Spleen (tissue), 11 donors: ENCODE measurements around the gene PHF3. TPM values are rescaled to one million over a fixed set of nuclear protein-coding genes. Genes with fewer than 3 reads are reported as not detected.

Experiments used
- DNase-seq: peaks from one replicate; pipeline ENCODE4 v3.0.0-alpha.2; 2020
- H3K27ac ChIP-seq, 8 donors: fragments of 200-600 bp; sonication (generic) in 7 of 8; 1 replicate in 4 of 8; 2 replicates in 4 of 8; pipeline versions ENCODE4 v1.5.0 to v1.8.0; 2016 to 2021; ENCODE audit warnings: inconsistent platforms in 4 of 8, mild to moderate bottlenecking in 4 of 8, moderate library complexity in 1 of 8
- H3K27me3 ChIP-seq, 7 donors: fragments of 200-600 bp; sonication (generic) in 6 of 7; replicated peaks in 1 of 7; 1 replicate in 4 of 7; 2 replicates in 3 of 7; pipeline versions ENCODE4 v1.5.0 to v1.8.0; 2016 to 2021; ENCODE audit warnings: inconsistent platforms in 3 of 7, mild to moderate bottlenecking in 1 of 7
- H3K36me3 ChIP-seq, 6 donors: fragments of 200-600 bp; sonication (generic) in 5 of 6; 1 replicate in 4 of 6; 2 replicates in 2 of 6; pipeline versions ENCODE4 v1.5.0 to v1.8.0; 2016 to 2021; ENCODE audit warnings: inconsistent platforms in 2 of 6
- H3K4me1 ChIP-seq, 6 donors: fragments of 200-600 bp; sonication (generic) in 5 of 6; 1 replicate in 3 of 6; 2 replicates in 3 of 6; pipeline versions ENCODE4 v1.5.0 to v1.8.0; 2016 to 2021; ENCODE audit warnings: inconsistent platforms in 3 of 6
- H3K4me3 ChIP-seq, 8 donors: fragments of 200-600 bp; sonication (generic) in 7 of 8; 1 replicate in 4 of 8; 2 replicates in 4 of 8; pipeline versions ENCODE4 v1.5.0 to v1.8.0; 2016 to 2021; ENCODE audit warnings: inconsistent platforms in 4 of 8, mild to moderate bottlenecking in 4 of 8, moderate library complexity in 2 of 8
- H3K9me3 ChIP-seq, 8 donors: fragments of 200-600 bp; sonication (generic) in 7 of 8; 1 replicate in 4 of 8; 2 replicates in 4 of 8; pipeline versions ENCODE4 v1.5.0 to v1.8.0; 2016 to 2021; ENCODE audit warnings: inconsistent platforms in 4 of 8
- CTCF ChIP-seq, 11 experiments: fragments of 200-600 bp in 7 of 11; fragments of 450-650 bp in 4 of 11; sonication (generic) in 4 of 11; IDR thresholded peaks in 8 of 11; conservative IDR thresholded peaks in 3 of 11; 1 replicate in 7 of 11; 2 replicates in 4 of 11; pipeline versions ENCODE4 v1.4.0 to v1.8.0; 2016 to 2021; ENCODE audit warnings: antibody characterized with exemption in 11 of 11, inconsistent platforms in 4 of 11, mild to moderate bottlenecking in 1 of 11
- POLR2A ChIP-seq, 3 donors: fragments of 450-650 bp; IDR thresholded peaks; one replicate each; pipeline ENCODE4 v1.5.1; 2017; ENCODE audit warnings: antibody characterized with exemption in 3 of 3, mild to moderate bottlenecking in 1 of 3
- POLR2AphosphoS5 ChIP-seq, 3 donors: sonication (generic); formaldehyde crosslinking; IDR thresholded peaks; one replicate each; pipeline ENCODE4 v1.5.1; 2017; ENCODE audit warnings: antibody characterized with exemption in 3 of 3
- WGBS, 5 donors: extraction: QIAGEN DNeasy Blood & Tissue Kit in 3 of 5; methylation state at CpG; one replicate each; pipeline versions ENCODE4 v1.1.5 to v1.1.7; 2013 to 2018; 5-methylcytosine and 5-hydroxymethylcytosine counted together
- intact Hi-C: fragments of 100-400 bp; cut with DNase I; formaldehyde crosslinking; loops from one replicate; pipeline ENCODE4 v1.15.0; 2023; ENCODE audit warnings: low total_unique reads
- polyA plus RNA-seq, 3 donors: library from polyadenylated mRNA; stranded (reverse); fragments of 200-250 nt; gene quantifications; one replicate each; pipeline ENCODE4 v1.2.1, GENCODE V29; 2013
- total RNA-seq, 7 donors: library from RNA; depleted of rRNA in 3 of 7; stranded (reverse); fragments of >200 nt in 3 of 7; fragmentation: NEBNext Ultra II Directional in 4 of 7; extraction: Animal tissue kit (Norgen Biotek cat#: 25700) in 4 of 7; gene quantifications; one replicate each; pipeline versions ENCODE4 v1.1.0 to v1.2.1, GENCODE V29; 2016 to 2021
- donor health status: healthy with polysubstance abuse.
- donor health status: DM: no; HTN: no; CAD: no; lungs with moderate emphysema.
- donor health status: DM: no; HTN: no; CAD: no.
- donor health status: Bipolar disorder and iron deficiency.
- donor health status: healthy.
- donor health status: DM: no; HTN: no; CAD: no.
- donor health status: DM: yes; HTN: yes; CAD: no.

PHF3 gene
- total and polyA plus RNA-seq, 10 donors, result 7.5 to 111 (median 71.8) TPM

GRCh38 chr6:63643862-63644261 lies 8.3 kb downstream of the PHF3 start:
- no peak for TF ChIP-seq POLR2A (IDR thresholded peaks at IDR 0.05)
- TF ChIP-seq CTCF (IDR thresholded peaks at IDR 0.05 in 8 of 11, conservative IDR thresholded peaks at IDR 0.05 in 3 of 11), result no peak
- no peak for TF ChIP-seq POLR2AphosphoS5 (IDR thresholded peaks at IDR 0.05)
- H3K36me3 ChIP-seq, result peaks cover 0 to 21% (median 0%) of the 10 kb centered on the region in 6 donors
- no peaks in the 10 kb centered on the region for H3K27me3 ChIP-seq
- no peak overlapping the region for H3K27ac ChIP-seq
- intact Hi-C loops, result no loop called here
- 0 to 9% (median 3%) methylated on average over 1 of the region's 1 CpG for WGBS, 5 donors
- H3K4me3 ChIP-seq, result no peak overlapping the region
- H3K4me1 ChIP-seq, result peaks cover 33 to 99% (median 82%) of the 10 kb centered on the region in 6 donors
- no peaks in the 10 kb centered on the region for H3K9me3 ChIP-seq
- no peak for DNase-seq

GRCh38 chr6:63644668-63645326 lies 9.2 kb downstream of the PHF3 start:
- intact Hi-C loops, result no loop called here
- peaks cover 0 to 21% (median 0%) of the 10 kb centered on the region in 6 donors for H3K36me3 ChIP-seq
- WGBS, 5 donors, result 86 to 94% (median 90%) methylated on average over 11 of the region's 11 CpGs
- TF ChIP-seq POLR2A (IDR thresholded peaks at IDR 0.05) (no peak), POLR2AphosphoS5 (IDR thresholded peaks at IDR 0.05) (no peak), CTCF (IDR thresholded peaks at IDR 0.05 in 8 of 11, conservative IDR thresholded peaks at IDR 0.05 in 3 of 11) (no peak)
- H3K27me3 ChIP-seq, result no peaks in the 10 kb centered on the region
- DNase-seq, result no peak
- H3K4me1 ChIP-seq, result peaks cover 31 to 99% (median 82%) of the 10 kb centered on the region in 6 donors
- no peaks in the 10 kb centered on the region for H3K9me3 ChIP-seq
- no peak overlapping the region for H3K4me3 ChIP-seq
- H3K27ac ChIP-seq, result no peak overlapping the region

- TF ChIP-seq POLR2AphosphoS5 (IDR thresholded peaks at IDR 0.05) (no peak), CTCF (IDR thresholded peaks at IDR 0.05 in 8 of 11, conservative IDR thresholded peaks at IDR 0.05 in 3 of 11) (no peak), POLR2A (IDR thresholded peaks at IDR 0.05) (no peak)
- no peaks in the 10 kb centered on the region for H3K27me3 ChIP-seq
- intact Hi-C loops, result no loop called here
- peaks cover 0 to 6% (median 0%) of the 10 kb centered on the region in 8 donors for H3K9me3 ChIP-seq
- no peak overlapping the region for H3K4me3 ChIP-seq
- peaks cover 0 to 11% (median 0%) of the 10 kb centered on the region in 6 donors for H3K36me3 ChIP-seq
- DNase-seq, result no peak
- 66 to 88% (median 71%) methylated on average over 2 of the region's 2 CpGs for WGBS, 5 donors
- H3K27ac ChIP-seq, result peak overlapping the region in 1 of 8 donors; percentile 3
- H3K4me1 ChIP-seq, result peaks cover 12 to 99% (median 76%) of the 10 kb centered on the region in 6 donors
These were observed 13.7 kb downstream of the PHF3 start for GRCh38 chr6:63649269-63649668.

- H3K4me3 ChIP-seq, result no peak overlapping the region
- no peak for DNase-seq
- peaks cover 0 to 11% (median 0%) of the 10 kb centered on the region in 6 donors for H3K36me3 ChIP-seq
- intact Hi-C loops, result no loop called here
- H3K4me1 ChIP-seq, result peaks cover 9 to 99% (median 75%) of the 10 kb centered on the region in 6 donors
- no peak overlapping the region for H3K27ac ChIP-seq
- H3K9me3 ChIP-seq, result peaks cover 0 to 6% (median 0%) of the 10 kb centered on the region in 8 donors
- TF ChIP-seq CTCF (IDR thresholded peaks at IDR 0.05 in 8 of 11, conservative IDR thresholded peaks at IDR 0.05 in 3 of 11) (no peak), POLR2A (IDR thresholded peaks at IDR 0.05) (no peak), POLR2AphosphoS5 (IDR thresholded peaks at IDR 0.05) (no peak)
- no peaks in the 10 kb centered on the region for H3K27me3 ChIP-seq
These were observed 14.3 kb downstream of the PHF3 start for GRCh38 chr6:63649847-63650265.
